Femur (tissue), 1 donor: ENCODE measurements around the gene TNP2.
A peak's percentile ranks its signal among the peaks of the same experiment; 100 is the strongest.

ENCODE experiments used
- DNase-seq: peaks from one replicate; pipeline ENCODE4 v3.0.0-alpha.2; 2017

Gene TNP2

GRCh38 chr16:11255737-11256660 is 13.1 kb downstream of the TNP2 start, which contains the start of gene SOCS1:
Gene SOCS1, minus strand, starts transcription at chr16:11256204. Its CDS starts 726 bp downstream, at chr16:11255478.
- DNase-seq: peak; percentile 93

- DNase-seq: peak; percentile 69
These were observed 14.0 kb downstream of the TNP2 start for GRCh38 chr16:11254913-11255736.

GRCh38 chr16:11253995-11254912 is 14.9 kb downstream of the TNP2 start:
- no peak for DNase-seq

GRCh38 chr16:11253009-11253994 is 15.8 kb downstream of the TNP2 start:
- DNase-seq: no peak

GRCh38 chr16:11252482-11252931 is 16.6 kb downstream of the TNP2 start:
- DNase-seq: no peak

- no peak for DNase-seq
These were observed 17.3 kb downstream of the TNP2 start for GRCh38 chr16:11251525-11252481.

- no peak for DNase-seq
These were observed 18.2 kb downstream of the TNP2 start for GRCh38 chr16:11250786-11251524.

GRCh38 chr16:11250091-11250785 is 18.9 kb downstream of the TNP2 start:
- DNase-seq: no peak

- DNase-seq: no peak
These were observed 19.7 kb downstream of the TNP2 start for GRCh38 chr16:11249233-11250061.

- DNase-seq: no peak
These were observed 21.0 kb downstream of the TNP2 start for GRCh38 chr16:11248133-11248532.

- DNase-seq: no peak
These were observed 23.1 kb downstream of the TNP2 start for GRCh38 chr16:11245988-11246387.

- no peak for DNase-seq
These were observed 23.8 kb downstream of the TNP2 start for GRCh38 chr16:11245222-11245737.

- no peak for DNase-seq
These were observed 26.5 kb downstream of the TNP2 start for GRCh38 chr16:11242658-11243057.

GRCh38 chr16:11241480-11242204 is 27.5 kb downstream of the TNP2 start:
- no peak for DNase-seq

- no peak for DNase-seq
These were observed 28.3 kb downstream of the TNP2 start for GRCh38 chr16:11240636-11241473.
